ENCODE data around the gene TSTD2. TPM values are rescaled to one million over a fixed set of nuclear protein-coding genes. Genes with fewer than 3 reads are reported as not detected.

Gene TSTD2
- total and polyA plus RNA-seq, 12 donors, result 13.2 to 27.3 (median 19.2) TPM

DNA sequence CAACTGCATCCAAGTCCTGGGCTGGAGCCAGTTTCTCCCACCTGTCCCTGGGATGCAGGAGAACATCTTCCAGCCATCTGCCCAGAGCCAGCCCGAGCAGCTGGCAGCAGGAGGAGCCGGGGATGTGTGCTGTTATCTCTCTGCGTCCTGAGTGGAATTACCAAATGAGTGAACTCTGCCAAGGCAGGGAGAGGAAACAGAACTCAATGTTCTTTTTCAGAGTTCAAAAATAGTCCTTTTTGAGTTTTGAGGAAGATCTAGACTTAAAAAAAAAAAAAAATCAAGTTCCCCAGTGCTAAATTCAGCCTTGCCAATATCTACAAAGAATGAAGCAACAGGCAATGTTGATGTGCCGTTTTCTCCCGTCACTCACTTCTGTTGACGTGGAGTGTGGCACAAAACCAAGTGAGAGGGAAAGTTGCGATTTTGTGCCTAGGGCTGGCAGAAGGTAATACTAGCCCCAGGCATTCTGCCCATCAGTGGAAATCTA, 75.5 kb downstream of the TSTD2 start:
- H3K4me1 ChIP-seq (replicated peaks in 1 of 2), result peaks cover 25 to 69% of the 10 kb centered on the region in 2 donors
- WGBS, 4 donors, result 3 to 6% (median 5%) methylated on average over 7 of the region's 7 CpGs

DNA sequence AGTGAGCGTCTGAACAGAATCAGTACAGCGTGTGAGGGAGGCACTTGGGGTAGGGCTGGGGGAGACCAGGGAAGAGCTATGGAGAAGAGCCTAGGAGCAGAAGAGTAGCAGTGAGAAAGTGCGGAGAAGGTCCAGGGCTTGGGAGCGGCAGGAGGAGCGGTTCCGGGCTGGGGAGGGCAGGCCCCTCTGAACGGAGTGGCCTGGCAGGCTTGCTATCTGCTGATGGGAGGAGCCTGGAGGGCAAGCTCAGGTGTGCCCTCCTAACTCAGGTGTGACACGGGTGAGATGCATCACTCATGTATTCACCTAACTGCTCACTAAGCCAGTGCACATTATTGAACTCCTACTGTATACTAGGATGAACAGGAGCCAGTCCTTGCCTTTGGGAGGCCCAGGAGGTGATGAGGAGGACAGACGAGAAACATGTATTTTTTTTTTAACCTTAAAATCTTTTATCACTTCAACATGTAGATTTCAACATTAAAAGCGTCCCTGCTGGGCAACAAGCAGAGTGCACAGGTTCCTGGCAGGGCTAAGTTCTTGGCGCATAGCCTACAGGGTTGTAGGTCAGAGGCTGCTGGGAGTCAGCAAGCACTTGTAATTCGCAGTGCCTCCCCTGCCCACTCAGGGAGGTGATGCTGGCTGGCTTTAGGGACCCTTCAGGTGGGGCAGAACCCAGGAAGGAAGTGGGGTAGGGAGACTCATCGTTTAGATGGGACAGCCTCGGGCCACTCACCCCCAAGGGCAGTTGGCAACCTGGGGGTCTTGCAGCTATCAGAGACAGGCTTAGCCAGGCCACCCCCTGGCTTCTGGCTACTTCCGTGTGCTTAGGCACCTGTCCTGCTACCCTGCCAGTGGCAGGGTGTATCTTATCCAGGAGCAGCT, 76.2 kb downstream of the TSTD2 start:
- peak overlapping the region; percentile 51 to 98 (median 86) for H3K27ac ChIP-seq
- H3K36me3 ChIP-seq (replicated peaks in 1 of 2), result peaks cover 0 to 8% of the 10 kb centered on the region in 2 donors
- no peaks in the 10 kb centered on the region for H3K9me3 ChIP-seq (replicated peaks in 1 of 3)
- peak; percentile 63 to 91 (median 80) for DNase-seq
- intact Hi-C loops (cut with DNase I), result no loop called here
- H3K27me3 ChIP-seq, result no peaks in the 10 kb centered on the region
- peaks cover 25 to 63% of the 10 kb centered on the region in 2 donors for H3K4me1 ChIP-seq (replicated peaks in 1 of 2)
- TF ChIP-seq, protein P1, sequence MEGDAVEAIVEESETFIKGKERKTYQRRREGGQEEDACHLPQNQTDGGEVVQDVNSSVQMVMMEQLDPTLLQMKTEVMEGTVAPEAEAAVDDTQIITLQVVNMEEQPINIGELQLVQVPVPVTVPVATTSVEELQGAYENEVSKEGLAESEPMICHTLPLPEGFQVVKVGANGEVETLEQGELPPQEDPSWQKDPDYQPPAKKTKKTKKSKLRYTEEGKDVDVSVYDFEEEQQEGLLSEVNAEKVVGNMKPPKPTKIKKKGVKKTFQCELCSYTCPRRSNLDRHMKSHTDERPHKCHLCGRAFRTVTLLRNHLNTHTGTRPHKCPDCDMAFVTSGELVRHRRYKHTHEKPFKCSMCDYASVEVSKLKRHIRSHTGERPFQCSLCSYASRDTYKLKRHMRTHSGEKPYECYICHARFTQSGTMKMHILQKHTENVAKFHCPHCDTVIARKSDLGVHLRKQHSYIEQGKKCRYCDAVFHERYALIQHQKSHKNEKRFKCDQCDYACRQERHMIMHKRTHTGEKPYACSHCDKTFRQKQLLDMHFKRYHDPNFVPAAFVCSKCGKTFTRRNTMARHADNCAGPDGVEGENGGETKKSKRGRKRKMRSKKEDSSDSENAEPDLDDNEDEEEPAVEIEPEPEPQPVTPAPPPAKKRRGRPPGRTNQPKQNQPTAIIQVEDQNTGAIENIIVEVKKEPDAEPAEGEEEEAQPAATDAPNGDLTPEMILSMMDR (IDR thresholded peaks at IDR 0.05), result peak in 3 of 6 experiments; percentile 5 to 27 (median 26)
- no peak for TF ChIP-seq POLR2A (IDR thresholded peaks at IDR 0.05)
- H3K4me3 ChIP-seq, result no peak overlapping the region
- WGBS, 4 donors, result 60 to 77% (median 70%) methylated on average over 12 to 15 of the region's 15 CpGs

More for the DNA sequence above, 75.5 kb downstream of the TSTD2 start:
- peak overlapping the region in 1 of 4 donors; percentile 8 for H3K4me3 ChIP-seq
- peak overlapping the region; percentile 51 to 98 (median 86) for H3K27ac ChIP-seq
- H3K27me3 ChIP-seq, result no peaks in the 10 kb centered on the region
- H3K9me3 ChIP-seq (replicated peaks in 1 of 3), result no peaks in the 10 kb centered on the region
- TF ChIP-seq POLR2A (IDR thresholded peaks at IDR 0.05), result peak; percentile 57
- TF ChIP-seq, protein P1 (IDR thresholded peaks at IDR 0.05), result no peak
- peak; percentile 76 to 95 (median 86) for DNase-seq
- peaks cover 0 to 8% of the 10 kb centered on the region in 2 donors for H3K36me3 ChIP-seq (replicated peaks in 1 of 2)
- intact Hi-C loops (cut with DNase I), result no loop called here

DNA sequence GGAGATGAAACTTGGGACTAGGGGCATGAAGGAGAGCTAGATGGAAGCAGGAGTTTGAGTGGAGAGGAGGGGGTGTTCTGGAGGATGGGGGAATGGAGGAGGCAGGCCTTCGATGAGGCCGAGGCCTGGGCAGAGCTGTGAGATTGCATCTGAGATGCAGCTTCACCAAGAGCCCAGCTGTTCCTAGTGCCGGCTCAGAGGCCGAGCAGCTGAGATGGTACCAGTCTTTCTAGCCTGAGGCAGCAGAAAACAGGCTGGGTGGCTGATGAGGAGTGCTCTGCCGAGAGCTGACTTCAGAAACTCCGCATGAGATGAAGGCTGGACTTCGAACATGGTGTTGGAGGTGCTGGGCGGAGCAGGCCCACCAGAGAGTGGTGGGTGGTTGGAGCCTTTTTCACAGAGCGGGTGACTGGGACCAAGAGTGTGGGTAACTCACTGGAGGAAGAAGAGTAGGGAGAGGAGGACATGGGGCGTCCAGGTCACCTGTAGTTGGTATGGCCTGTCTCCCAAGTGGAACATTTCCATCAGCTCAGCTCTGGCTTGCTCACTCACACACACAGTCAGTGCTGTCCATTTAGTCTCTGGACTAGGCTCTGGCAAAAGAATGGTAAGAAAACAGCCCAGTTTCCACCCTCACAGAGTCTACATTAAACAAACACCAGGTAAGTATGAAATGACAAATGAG, 77.0 kb downstream of the TSTD2 start:
- intact Hi-C loops (cut with DNase I), result no loop called here
- no peaks in the 10 kb centered on the region for H3K9me3 ChIP-seq (replicated peaks in 1 of 3)
- WGBS, 4 donors, result 89 to 94% (median 92%) methylated on average over 10 of the region's 10 CpGs
- peak overlapping the region; percentile 51 to 98 (median 86) for H3K27ac ChIP-seq
- H3K27me3 ChIP-seq, result no peaks in the 10 kb centered on the region
- peaks cover 0 to 8% of the 10 kb centered on the region in 2 donors for H3K36me3 ChIP-seq (replicated peaks in 1 of 2)
- peak in 1 of 7 donors; percentile 52 for DNase-seq
- H3K4me3 ChIP-seq, result no peak overlapping the region
- TF ChIP-seq POLR2A (IDR thresholded peaks at IDR 0.05), result no peak
- TF ChIP-seq, protein P1 (IDR thresholded peaks at IDR 0.05), result no peak
- peaks cover 23 to 55% of the 10 kb centered on the region in 2 donors for H3K4me1 ChIP-seq (replicated peaks in 1 of 2)

DNA sequence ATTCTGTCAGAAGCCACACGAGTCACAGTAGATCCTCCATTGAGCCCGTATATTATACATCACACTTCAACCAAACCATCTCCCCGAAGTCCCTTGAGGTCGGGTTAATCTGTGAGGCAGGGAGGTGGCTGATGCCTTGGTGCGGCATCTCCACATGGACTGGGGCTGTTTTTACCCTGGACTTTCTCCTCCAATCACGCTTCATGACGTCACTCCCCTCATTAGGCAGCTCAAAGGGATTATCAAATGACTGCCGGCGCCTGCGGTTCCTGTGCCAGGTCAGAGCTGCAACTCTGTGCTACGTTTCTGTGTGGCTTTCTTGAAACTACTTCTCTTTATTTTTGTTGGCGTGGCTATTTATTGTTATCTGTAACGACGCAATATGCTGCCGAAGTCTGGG, 78.0 kb downstream of the TSTD2 start:
- H3K4me3 ChIP-seq, result no peak overlapping the region
- no peak for TF ChIP-seq POLR2A (IDR thresholded peaks at IDR 0.05)
- TF ChIP-seq, protein P1 (IDR thresholded peaks at IDR 0.05), result no peak
- peak overlapping the region in 3 of 5 donors; percentile 86 to 98 (median 95) for H3K27ac ChIP-seq
- peak in 5 of 7 donors; percentile 56 to 82 (median 61) for DNase-seq
- H3K4me1 ChIP-seq (replicated peaks in 1 of 2), result peaks cover 17 to 45% of the 10 kb centered on the region in 2 donors
- intact Hi-C loops (cut with DNase I), result no loop called here
- peaks cover 0 to 8% of the 10 kb centered on the region in 2 donors for H3K36me3 ChIP-seq (replicated peaks in 1 of 2)
- no peaks in the 10 kb centered on the region for H3K27me3 ChIP-seq
- 67 to 88% (median 79%) methylated on average over 14 to 15 of the region's 15 CpGs for WGBS, 4 donors
- H3K9me3 ChIP-seq (replicated peaks in 1 of 3), result no peaks in the 10 kb centered on the region

Data from adrenal gland (tissue), 12 donors.